ENCODE measurements around the gene DDX41. TPM values are rescaled to one million over a fixed set of nuclear protein-coding genes. Genes with fewer than 3 reads are reported as not detected.

The DDX41 gene
- total RNA-seq, 1 experiment from 2014 or later, result 133 TPM

DNA sequence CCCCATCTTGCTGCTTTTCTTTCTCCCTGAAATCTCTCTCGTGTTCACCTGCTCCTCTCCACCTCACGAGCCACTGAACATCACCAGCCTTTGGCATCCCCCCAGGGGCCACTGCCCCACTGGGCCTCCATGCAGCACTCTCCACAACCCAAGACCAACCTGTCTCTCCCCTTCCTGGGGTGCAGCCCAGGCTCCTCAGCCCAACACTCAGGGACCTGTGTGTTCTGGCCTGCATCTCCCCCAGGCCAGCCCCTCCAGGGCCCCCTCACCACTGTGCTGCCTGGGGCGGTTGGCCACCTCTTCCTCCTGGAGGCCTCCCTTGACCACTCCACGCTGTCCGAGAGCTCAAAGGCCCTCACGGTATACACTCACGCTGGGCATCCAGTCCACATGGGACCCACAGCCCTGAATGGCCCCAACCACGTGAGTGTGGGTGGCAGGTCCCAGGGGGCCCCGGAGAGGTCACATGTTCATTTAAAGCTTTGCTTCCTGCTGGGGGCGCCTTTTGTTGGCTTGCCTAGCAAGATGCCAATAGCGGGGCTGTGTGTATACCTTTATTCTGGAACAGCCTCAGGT lies 6.7 kb downstream of the DDX41 start:
- Histone ChIP-seq H3K4me2 (ENCODE audit: insufficient read depth, insufficient read length, low read length) (no peak overlapping the region), H3K14ac (ENCODE audit: insufficient read depth, low read length) (no peak overlapping the region), H2AFZ (ENCODE audit: low read length) (no peak overlapping the region), H2BK120ac (ENCODE audit: low read depth, low read length, poor library complexity, severe bottlenecking) (no peak overlapping the region), H3K4me1 (ENCODE audit: insufficient read depth, low read length) (no peaks in the 10 kb centered on the region; the same call in 1 of the 2 replicates), H3K9ac (ENCODE audit: extremely low read depth, insufficient read length, low read length) (no peak overlapping the region), H2BK20ac (ENCODE audit: low read depth, low read length, poor library complexity, severe bottlenecking) (no peak overlapping the region), H3K18ac (ENCODE audit: insufficient read length, low read depth, low read length) (no peak overlapping the region), H3K27me3 (ENCODE audit: insufficient read depth, low read length) (no peaks in the 10 kb centered on the region), H3K27ac (ENCODE audit: insufficient read length, low read depth, low read length) (no peak overlapping the region), H3K4ac (ENCODE audit: low read depth, low read length) (no peak overlapping the region), H3K23ac (ENCODE audit: insufficient read length, low read depth, low read length) (no peak overlapping the region), H4K20me1 (ENCODE audit: control insufficient read depth, insufficient read depth, insufficient read length) (no peaks in the 10 kb centered on the region), H2BK5ac (ENCODE audit: insufficient read length, low read length) (no peak overlapping the region), H4K8ac (replicated peaks; ENCODE audit: insufficient read length, low read depth, low read length) (no peak overlapping the region), H3K56ac (ENCODE audit: insufficient read length, low read depth, low read length) (no peak overlapping the region), H2BK12ac (ENCODE audit: insufficient read length, low read depth, low read length) (no peak overlapping the region), H3K23me2 (ENCODE audit: insufficient read length, low read depth, low read length, poor library complexity, severe bottlenecking) (no peaks in the 10 kb centered on the region), H3K79me2 (ENCODE audit: insufficient read depth, low read length) (no peaks in the 10 kb centered on the region), H2BK15ac (ENCODE audit: low read depth, low read length) (no peak overlapping the region), H3K9me3 (ENCODE audit: control insufficient read depth, low read depth, low read length) (no peaks in the 10 kb centered on the region), H4K91ac (ENCODE audit: insufficient read length, low read depth, low read length) (no peak overlapping the region), H4K5ac (ENCODE audit: insufficient read length, low read depth, low read length) (no peak overlapping the region), H3T11ph (ENCODE audit: low read length) (no peak overlapping the region), H3K79me1 (ENCODE audit: insufficient read depth, low read depth, low read length, poor library complexity, severe bottlenecking) (no peaks in the 10 kb centered on the region), H2AK5ac (ENCODE audit: insufficient read length, low read length) (no peak overlapping the region)
- TF ChIP-seq, protein P1, sequence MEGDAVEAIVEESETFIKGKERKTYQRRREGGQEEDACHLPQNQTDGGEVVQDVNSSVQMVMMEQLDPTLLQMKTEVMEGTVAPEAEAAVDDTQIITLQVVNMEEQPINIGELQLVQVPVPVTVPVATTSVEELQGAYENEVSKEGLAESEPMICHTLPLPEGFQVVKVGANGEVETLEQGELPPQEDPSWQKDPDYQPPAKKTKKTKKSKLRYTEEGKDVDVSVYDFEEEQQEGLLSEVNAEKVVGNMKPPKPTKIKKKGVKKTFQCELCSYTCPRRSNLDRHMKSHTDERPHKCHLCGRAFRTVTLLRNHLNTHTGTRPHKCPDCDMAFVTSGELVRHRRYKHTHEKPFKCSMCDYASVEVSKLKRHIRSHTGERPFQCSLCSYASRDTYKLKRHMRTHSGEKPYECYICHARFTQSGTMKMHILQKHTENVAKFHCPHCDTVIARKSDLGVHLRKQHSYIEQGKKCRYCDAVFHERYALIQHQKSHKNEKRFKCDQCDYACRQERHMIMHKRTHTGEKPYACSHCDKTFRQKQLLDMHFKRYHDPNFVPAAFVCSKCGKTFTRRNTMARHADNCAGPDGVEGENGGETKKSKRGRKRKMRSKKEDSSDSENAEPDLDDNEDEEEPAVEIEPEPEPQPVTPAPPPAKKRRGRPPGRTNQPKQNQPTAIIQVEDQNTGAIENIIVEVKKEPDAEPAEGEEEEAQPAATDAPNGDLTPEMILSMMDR (conservative IDR thresholded peaks at IDR 0.05), result no peak
- peaks cover 18 to 21% of the 10 kb centered on the region in 2 experiments for H3K4me1 Mint-ChIP-seq
- no peaks in the 10 kb centered on the region for H3K9me3 Mint-ChIP-seq
- peaks cover 39 to 66% (median 57%) of the 10 kb centered on the region in 3 experiments for H3K36me3 Mint-ChIP-seq (ENCODE audit: insufficient read depth in 1 of 3, low read depth in 3 of 3)
- DNase-seq, result no peak
- H3K4me3 Mint-ChIP-seq, result no peak overlapping the region; a peak in 1 of 5 replicates
- no peaks in the 10 kb centered on the region; the same call in 1 of the 2 replicates for H3K27me3 Mint-ChIP-seq (ENCODE audit: low read depth)
- no CpG with 5 or more reads among the region's 11 CpGs for WGBS (ENCODE audit: extremely low coverage, insufficient read length, low lambda C conversion rate)
- H3K27ac Mint-ChIP-seq, result peak overlapping the region; percentile 85 to 93 (median 87); a peak in 5 of 7 replicates

Measured in H9 (cell line).